SK-N-SH (cell line): ENCODE data around the gene SCN1B.

Experiments used
- FOXM1 ChIP-seq: IDR thresholded peaks from 2 replicates; pipeline ENCODE4 v1.4.0; 2012; ENCODE audit warnings: low read depth, mild to moderate bottlenecking
- GABPA ChIP-seq: IDR thresholded peaks from 2 replicates; pipeline ENCODE4 v1.4.0; 2012; ENCODE audit warnings: low read depth, mild to moderate bottlenecking
- JUND ChIP-seq: IDR thresholded peaks from 2 replicates; pipeline ENCODE4 v1.4.0; 2012
- NFIC ChIP-seq: IDR thresholded peaks from 2 replicates; pipeline ENCODE4 v1.4.0; 2012; ENCODE audit warnings: borderline replicate concordance
- RAD21 ChIP-seq: IDR thresholded peaks from 2 replicates; pipeline ENCODE4 v1.6.1; 2012; ENCODE audit warnings: mild to moderate bottlenecking, low read length
- RCOR1 ChIP-seq: fragments of 150-350 bp; IDR thresholded peaks from 2 replicates; pipeline ENCODE4 v1.6.1; 2017; ENCODE audit warnings: antibody characterized with exemption, low read length
- SIN3A ChIP-seq: IDR thresholded peaks from 2 replicates; pipeline ENCODE4 v1.6.1; 2012; ENCODE audit warnings: low read depth, mild to moderate bottlenecking, low read length, moderate library complexity, borderline replicate concordance
- TAF1 ChIP-seq: IDR thresholded peaks from 2 replicates; pipeline ENCODE4 v1.6.1; 2012; ENCODE audit warnings: low read depth, mild to moderate bottlenecking, low read length, moderate library complexity, borderline replicate concordance
- TF ChIP-seq, protein P1 (sequence below): fragments of 200-600 bp; sonication (generic); IDR thresholded peaks from 2 replicates; pipeline ENCODE4 v1.6.1; 2017; ENCODE audit warnings: antibody characterized with exemption, mild to moderate bottlenecking, moderate library complexity

DNA sequence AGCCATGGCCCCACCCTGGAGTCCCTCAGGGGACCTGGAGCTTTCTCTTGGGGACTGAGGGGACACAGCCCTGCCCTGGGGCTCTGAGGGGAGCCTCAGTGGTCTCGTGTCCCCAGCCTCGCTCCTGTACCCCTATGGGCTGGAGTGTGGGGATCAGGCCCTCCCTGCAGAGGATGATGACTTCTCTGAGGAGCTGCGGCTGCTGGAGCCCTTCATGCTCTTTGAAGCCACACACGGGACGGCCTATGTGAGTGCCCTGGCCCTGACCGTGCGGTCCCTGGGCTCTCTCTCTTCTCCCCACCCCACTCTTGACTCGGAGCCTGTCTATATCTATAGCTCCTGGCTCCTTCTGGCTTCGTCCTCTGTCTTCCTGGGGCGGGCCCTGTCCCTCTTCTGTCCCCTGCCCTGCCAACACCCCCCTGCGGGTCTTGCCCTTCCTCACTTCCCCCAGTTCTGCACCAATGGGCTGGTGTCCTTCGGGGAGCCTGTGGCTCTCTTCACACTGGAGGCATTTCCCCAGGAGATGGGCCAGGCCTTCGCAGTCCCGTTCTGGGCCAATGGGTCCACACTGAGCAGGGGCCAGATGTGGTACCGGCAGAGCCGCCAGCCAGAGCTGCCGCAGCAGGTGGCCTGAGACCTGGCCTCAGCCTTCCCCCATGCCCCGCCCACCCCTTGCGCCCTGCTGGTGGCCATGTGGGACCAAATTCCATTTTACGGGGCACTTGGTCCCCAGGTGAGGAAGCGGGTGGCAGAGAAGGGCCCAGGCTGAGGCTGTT, 44.3 kb downstream of the SCN1B start:
- no peak for TF ChIP-seq FOXM1
- TF ChIP-seq, protein P1, sequence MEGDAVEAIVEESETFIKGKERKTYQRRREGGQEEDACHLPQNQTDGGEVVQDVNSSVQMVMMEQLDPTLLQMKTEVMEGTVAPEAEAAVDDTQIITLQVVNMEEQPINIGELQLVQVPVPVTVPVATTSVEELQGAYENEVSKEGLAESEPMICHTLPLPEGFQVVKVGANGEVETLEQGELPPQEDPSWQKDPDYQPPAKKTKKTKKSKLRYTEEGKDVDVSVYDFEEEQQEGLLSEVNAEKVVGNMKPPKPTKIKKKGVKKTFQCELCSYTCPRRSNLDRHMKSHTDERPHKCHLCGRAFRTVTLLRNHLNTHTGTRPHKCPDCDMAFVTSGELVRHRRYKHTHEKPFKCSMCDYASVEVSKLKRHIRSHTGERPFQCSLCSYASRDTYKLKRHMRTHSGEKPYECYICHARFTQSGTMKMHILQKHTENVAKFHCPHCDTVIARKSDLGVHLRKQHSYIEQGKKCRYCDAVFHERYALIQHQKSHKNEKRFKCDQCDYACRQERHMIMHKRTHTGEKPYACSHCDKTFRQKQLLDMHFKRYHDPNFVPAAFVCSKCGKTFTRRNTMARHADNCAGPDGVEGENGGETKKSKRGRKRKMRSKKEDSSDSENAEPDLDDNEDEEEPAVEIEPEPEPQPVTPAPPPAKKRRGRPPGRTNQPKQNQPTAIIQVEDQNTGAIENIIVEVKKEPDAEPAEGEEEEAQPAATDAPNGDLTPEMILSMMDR = no peak
- TF ChIP-seq NFIC = no peak
- no peak for TF ChIP-seq TAF1
- TF ChIP-seq SIN3A = no peak
- TF ChIP-seq GABPA = no peak
- no peak for TF ChIP-seq RAD21
- no peak for TF ChIP-seq RCOR1
- no peak for TF ChIP-seq JUND
